ENCODE data around the gene CHODL.

CHODL gene

DNA sequence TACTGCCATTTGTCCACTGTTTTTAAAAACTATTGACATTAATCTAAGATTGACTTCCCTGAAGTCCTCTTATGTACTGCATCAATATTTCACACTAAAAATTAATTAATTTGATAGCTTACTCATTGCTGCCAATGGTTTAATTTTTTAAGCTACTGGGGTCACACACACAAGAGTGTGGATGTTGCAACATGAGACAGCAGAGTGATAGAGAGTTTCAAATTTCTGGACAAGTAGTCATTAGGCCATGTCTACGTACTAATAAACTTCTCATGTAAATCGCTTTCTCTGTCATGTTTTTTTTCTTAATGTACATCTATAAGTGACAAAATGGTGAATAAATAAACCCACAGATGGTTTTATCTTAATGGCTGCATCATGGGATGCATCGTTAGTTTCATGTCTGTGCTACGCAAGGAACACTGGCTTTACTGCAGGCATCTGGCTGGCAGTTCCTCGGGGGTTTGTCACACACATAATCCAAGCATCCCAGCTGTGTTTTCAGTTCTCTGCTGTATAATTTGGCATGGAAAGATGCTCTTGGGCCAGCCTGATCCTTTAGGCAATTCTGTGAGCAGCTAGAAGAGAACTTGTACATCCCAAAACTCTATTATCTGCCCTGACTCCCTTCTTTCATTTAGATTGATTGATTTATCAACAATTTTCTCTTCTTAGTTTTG is 16.4 kb upstream of the CHODL start:
- Histone ChIP-seq H3K36me3 (no peaks in the 10 kb centered on the region), H3K9me3 (no peaks in the 10 kb centered on the region), H3K4me1 (no peaks in the 10 kb centered on the region), H3K27ac (no peak overlapping the region), H3K27me3 (no peaks in the 10 kb centered on the region), H3K4me3 (no peak overlapping the region)
- intact Hi-C loops (cut with DNase I; ENCODE audit: low total_unique reads) = no loop called here
- DNase-seq = no peak
- TF ChIP-seq, protein P1, sequence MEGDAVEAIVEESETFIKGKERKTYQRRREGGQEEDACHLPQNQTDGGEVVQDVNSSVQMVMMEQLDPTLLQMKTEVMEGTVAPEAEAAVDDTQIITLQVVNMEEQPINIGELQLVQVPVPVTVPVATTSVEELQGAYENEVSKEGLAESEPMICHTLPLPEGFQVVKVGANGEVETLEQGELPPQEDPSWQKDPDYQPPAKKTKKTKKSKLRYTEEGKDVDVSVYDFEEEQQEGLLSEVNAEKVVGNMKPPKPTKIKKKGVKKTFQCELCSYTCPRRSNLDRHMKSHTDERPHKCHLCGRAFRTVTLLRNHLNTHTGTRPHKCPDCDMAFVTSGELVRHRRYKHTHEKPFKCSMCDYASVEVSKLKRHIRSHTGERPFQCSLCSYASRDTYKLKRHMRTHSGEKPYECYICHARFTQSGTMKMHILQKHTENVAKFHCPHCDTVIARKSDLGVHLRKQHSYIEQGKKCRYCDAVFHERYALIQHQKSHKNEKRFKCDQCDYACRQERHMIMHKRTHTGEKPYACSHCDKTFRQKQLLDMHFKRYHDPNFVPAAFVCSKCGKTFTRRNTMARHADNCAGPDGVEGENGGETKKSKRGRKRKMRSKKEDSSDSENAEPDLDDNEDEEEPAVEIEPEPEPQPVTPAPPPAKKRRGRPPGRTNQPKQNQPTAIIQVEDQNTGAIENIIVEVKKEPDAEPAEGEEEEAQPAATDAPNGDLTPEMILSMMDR (IDR thresholded peaks at IDR 0.05) = no peak

DNA sequence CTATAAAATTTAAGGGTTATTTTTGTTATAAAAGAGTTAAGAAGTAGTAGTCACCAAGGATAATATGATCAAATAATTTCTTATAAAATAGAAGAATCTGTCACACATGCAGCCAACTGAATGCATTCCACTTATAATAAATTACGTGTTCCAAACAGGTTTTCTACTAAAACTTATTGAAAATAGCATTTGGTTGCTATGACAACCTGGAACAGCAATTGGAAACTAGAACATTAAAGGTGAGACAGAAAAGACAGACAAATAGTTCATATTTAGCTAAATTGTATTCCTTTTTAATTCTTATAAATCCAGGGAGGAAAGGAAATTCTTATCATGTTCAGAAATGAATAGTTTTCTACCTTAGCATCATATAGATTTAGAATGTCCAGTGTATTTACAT is 9.1 kb upstream of the CHODL start:
- intact Hi-C loops (cut with DNase I; ENCODE audit: low total_unique reads) = no loop called here
- Histone ChIP-seq H3K9me3 (no peaks in the 10 kb centered on the region), H3K27ac (no peak overlapping the region), H3K4me1 (no peaks in the 10 kb centered on the region), H3K4me3 (no peak overlapping the region), H3K27me3 (no peaks in the 10 kb centered on the region), H3K36me3 (no peaks in the 10 kb centered on the region)
- TF ChIP-seq, protein P1 (IDR thresholded peaks at IDR 0.05) = no peak
- no peak for DNase-seq

DNA sequence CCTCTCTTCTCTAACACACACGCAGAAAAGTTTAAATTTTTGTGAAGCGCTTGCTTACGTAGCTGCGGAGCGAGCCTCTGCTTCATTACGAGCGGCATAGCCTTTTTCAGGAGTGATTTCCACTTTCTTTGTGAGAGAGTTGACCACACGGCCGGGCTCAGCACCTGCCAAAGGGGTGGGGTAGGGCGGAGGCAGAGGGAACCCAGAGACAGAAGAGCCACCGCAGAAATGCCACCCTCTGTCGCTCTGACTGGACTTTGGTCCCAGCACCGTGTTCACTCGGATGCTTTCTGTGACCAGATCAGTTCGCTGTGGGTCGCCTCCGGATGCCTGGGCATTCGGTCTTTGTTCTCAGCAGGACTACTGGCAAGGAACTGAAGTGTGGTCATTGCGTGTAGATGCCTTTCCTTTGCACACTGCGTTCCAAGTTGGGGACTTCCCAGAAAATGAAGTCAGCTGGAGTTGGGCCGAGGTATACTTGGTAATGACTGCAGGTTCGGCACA is 883 bp downstream of the CHODL start:
- DNase-seq = peak; percentile 21 to 62
- Histone ChIP-seq H3K27ac (peak overlapping the region in 1 of 2 donors; percentile 40), H3K4me3 (peak overlapping the region; percentile 43), H3K36me3 (no peaks in the 10 kb centered on the region), H3K27me3 (peaks cover 0 to 21% of the 10 kb centered on the region in 2 donors), H3K9me3 (no peaks in the 10 kb centered on the region), H3K4me1 (peaks cover 0 to 17% (median 8%) of the 10 kb centered on the region in 4 donors)
- TF ChIP-seq, protein P1 (IDR thresholded peaks at IDR 0.05) = no peak
- intact Hi-C loops (cut with DNase I; ENCODE audit: low total_unique reads) = no loop called here

DNA sequence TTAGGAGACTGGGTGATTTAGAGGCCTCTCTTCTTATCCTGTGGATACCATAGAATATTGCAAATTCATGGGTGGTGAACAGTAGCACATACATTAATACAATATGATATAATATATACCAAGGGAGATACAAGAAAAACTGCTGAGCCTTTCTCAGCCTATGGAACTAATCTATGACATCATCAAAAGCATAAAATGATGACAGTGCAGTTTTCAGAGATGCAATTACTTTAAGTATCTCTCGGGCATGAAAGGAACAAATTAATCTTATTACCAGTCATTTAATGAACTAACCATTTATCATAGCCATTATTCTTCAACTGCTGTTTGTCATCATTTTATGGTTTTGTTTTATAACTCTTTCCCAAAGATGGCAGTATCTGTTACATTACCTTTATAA is 3.5 kb downstream of the CHODL start:
- intact Hi-C loops (cut with DNase I; ENCODE audit: low total_unique reads) = no loop called here
- peaks cover 0 to 20% (median 8%) of the 10 kb centered on the region in 4 donors for H3K4me1 ChIP-seq
- peaks cover 0 to 16% of the 10 kb centered on the region in 2 donors for H3K27me3 ChIP-seq
- H3K36me3 ChIP-seq = no peaks in the 10 kb centered on the region
- no peak for DNase-seq
- no peaks in the 10 kb centered on the region for H3K9me3 ChIP-seq
- TF ChIP-seq, protein P1 (IDR thresholded peaks at IDR 0.05) = no peak
- H3K4me3 ChIP-seq = no peak overlapping the region
- no peak overlapping the region for H3K27ac ChIP-seq

DNA sequence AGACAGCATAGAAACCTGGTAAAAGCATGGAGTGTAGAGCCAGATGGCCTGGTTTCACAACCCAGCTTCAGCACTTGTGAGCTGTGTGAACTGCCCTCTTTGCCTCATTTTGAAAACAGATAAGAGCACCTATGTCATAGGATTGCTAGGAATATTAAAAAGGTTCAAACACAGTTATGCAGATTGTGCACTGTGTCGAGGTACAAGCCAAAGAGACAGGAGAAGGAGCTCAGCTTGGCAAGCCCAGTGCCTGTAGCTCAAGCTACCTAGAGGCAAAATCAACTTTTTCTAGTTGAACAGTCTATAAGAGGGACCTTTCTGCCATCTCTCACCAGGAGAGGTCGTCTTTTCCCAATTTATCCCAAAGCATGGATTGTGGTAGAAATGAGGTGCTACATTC is 5.0 kb downstream of the CHODL start:
- H3K36me3 ChIP-seq = no peaks in the 10 kb centered on the region
- H3K27me3 ChIP-seq = peaks cover 0 to 8% of the 10 kb centered on the region in 2 donors
- TF ChIP-seq, protein P1 (IDR thresholded peaks at IDR 0.05) = no peak
- H3K4me3 ChIP-seq = no peak overlapping the region
- no peaks in the 10 kb centered on the region for H3K9me3 ChIP-seq
- H3K27ac ChIP-seq = no peak overlapping the region
- no peak for DNase-seq
- intact Hi-C loops (cut with DNase I; ENCODE audit: low total_unique reads) = no loop called here
- peaks cover 0 to 16% (median 5%) of the 10 kb centered on the region in 4 donors for H3K4me1 ChIP-seq

Data from tibial artery (tissue), 4 donors.